HEK293T (cell line): ENCODE data around the gene PBX1.

Source experiments
- CTCF ChIA-PET: fragments of 350-600 bp; formaldehyde crosslinking; extraction: SDS; loops from one replicate; lab custom pipeline; 2021; ENCODE audit warnings: antibody characterized with exemption, inconsistent platforms; lab: Yijun Ruan, JAX
- POLR2A ChIA-PET: fragments of 350-600 bp; formaldehyde crosslinking; extraction: SDS; loops from one replicate; lab custom pipeline; 2020; ENCODE audit warnings: antibody characterized with exemption, inconsistent platforms; lab: Yijun Ruan, JAX
- DNase-seq: peaks from one replicate; pipeline ENCODE4 v3.0.0; 2012; ENCODE audit warnings: mixed read lengths; ENCODE audit errors: extremely low spot score
- ARNT ChIP-seq: fragments of 450-650 bp; IDR thresholded peaks from 2 replicates; pipeline ENCODE4 v1.6.1; 2017; ENCODE audit warnings: mild to moderate bottlenecking
- BHLHE40 ChIP-seq: fragments of 450-650 bp; IDR thresholded peaks from 2 replicates; pipeline ENCODE4 v1.6.1; 2016; ENCODE audit warnings: mild to moderate bottlenecking, moderate library complexity, borderline replicate concordance
- CTBP1 ChIP-seq: fragments of 450-650 bp; IDR thresholded peaks from 2 replicates; pipeline ENCODE4 v1.6.1; 2016; ENCODE audit warnings: borderline replicate concordance
- ELF4 ChIP-seq: fragments of 450-650 bp; IDR thresholded peaks from 2 replicates; pipeline ENCODE4 v1.6.1; 2017; ENCODE audit warnings: antibody characterized with exemption
- FOXA1 ChIP-seq: fragments of 450-650 bp; IDR thresholded peaks from 2 replicates; pipeline ENCODE4 v1.6.1; 2016; ENCODE audit warnings: mild to moderate bottlenecking
- FOXK2 ChIP-seq: fragments of 450-650 bp; IDR thresholded peaks from 2 replicates; pipeline ENCODE4 v1.6.1; 2016; ENCODE audit warnings: mild to moderate bottlenecking
- FOXM1 ChIP-seq: fragments of 450-650 bp; IDR thresholded peaks from 2 replicates; pipeline ENCODE4 v1.6.1; 2017; ENCODE audit warnings: mild to moderate bottlenecking, borderline replicate concordance
- HDGF ChIP-seq: fragments of 450-650 bp; IDR thresholded peaks from 2 replicates; pipeline ENCODE4 v1.6.1; 2017; ENCODE audit warnings: antibody characterized with exemption, borderline replicate concordance
- L3MBTL2 ChIP-seq: fragments of 450-650 bp; conservative IDR thresholded peaks from 2 replicates; pipeline ENCODE4 v1.6.1; 2016; ENCODE audit warnings: mild to moderate bottlenecking
- LEF1 ChIP-seq: fragments of 450-650 bp; IDR thresholded peaks from 2 replicates; pipeline ENCODE4 v1.6.1; 2017; ENCODE audit warnings: mild to moderate bottlenecking, borderline replicate concordance
- NFRKB ChIP-seq: fragments of 450-650 bp; IDR thresholded peaks from 2 replicates; pipeline ENCODE4 v1.6.1; 2016; ENCODE audit warnings: mild to moderate bottlenecking, moderate library complexity
- SP1 ChIP-seq: fragments of 450-650 bp; IDR thresholded peaks from 2 replicates; pipeline ENCODE4 v1.6.1; 2017
- SUZ12 ChIP-seq: fragments of 450-650 bp; IDR thresholded peaks from 2 replicates; pipeline ENCODE4 v1.6.1; 2016; ENCODE audit warnings: mild to moderate bottlenecking
- TARDBP ChIP-seq: fragments of 450-650 bp; IDR thresholded peaks from 2 replicates; pipeline ENCODE4 v1.6.1; 2016
- ZNF384 ChIP-seq: fragments of 450-650 bp; IDR thresholded peaks from 2 replicates; pipeline ENCODE4 v1.6.1; 2016
- TF ChIP-seq, protein P1 (sequence below): fragments of 450-650 bp; IDR thresholded peaks from 2 replicates; pipeline ENCODE4 v1.6.1; 2016

PBX1 gene

DNA sequence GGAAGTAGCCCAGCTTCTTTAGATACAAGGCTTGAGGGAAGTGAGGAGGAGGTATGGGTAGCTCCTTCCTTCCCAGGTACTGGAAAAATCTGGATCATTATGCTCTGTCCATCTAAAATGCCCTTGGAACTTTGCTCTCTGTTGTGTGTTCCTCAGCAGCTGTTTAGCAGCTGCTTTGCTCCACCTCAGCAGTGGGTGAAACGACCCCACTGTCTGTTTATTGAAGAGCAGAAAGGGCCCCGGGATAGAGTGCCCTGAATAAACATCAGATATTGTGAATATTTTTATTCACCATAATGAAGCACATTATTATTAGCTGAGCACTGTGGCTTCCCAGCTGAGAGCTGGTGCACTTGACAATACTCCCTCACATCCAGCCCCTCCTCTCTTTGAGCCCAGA, 237.9 kb downstream of the PBX1 start:
- POLR2A ChIA-PET, result no interaction called here
- no peak for DNase-seq
- CTCF ChIA-PET, result interaction anchor here (0.8 kb wide), 1 partner anchor 118 kb away, joined by 3 read pairs; no protein-coding TSS in a partner anchor
- TF ChIP-seq BHLHE40, result no peak
- no peak for TF ChIP-seq LEF1
- no peak for TF ChIP-seq TARDBP
- TF ChIP-seq, protein P1, sequence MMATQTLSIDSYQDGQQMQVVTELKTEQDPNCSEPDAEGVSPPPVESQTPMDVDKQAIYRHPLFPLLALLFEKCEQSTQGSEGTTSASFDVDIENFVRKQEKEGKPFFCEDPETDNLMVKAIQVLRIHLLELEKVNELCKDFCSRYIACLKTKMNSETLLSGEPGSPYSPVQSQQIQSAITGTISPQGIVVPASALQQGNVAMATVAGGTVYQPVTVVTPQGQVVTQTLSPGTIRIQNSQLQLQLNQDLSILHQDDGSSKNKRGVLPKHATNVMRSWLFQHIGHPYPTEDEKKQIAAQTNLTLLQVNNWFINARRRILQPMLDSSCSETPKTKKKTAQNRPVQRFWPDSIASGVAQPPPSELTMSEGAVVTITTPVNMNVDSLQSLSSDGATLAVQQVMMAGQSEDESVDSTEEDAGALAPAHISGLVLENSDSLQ, result no peak
- TF ChIP-seq L3MBTL2, result no peak
- TF ChIP-seq SUZ12, result no peak
- no peak for TF ChIP-seq FOXA1
- TF ChIP-seq SP1, result no peak
- TF ChIP-seq NFRKB, result no peak
- TF ChIP-seq CTBP1, result no peak
- TF ChIP-seq FOXK2, result no peak
- TF ChIP-seq ELF4, result no peak
- TF ChIP-seq FOXM1, result no peak
- no peak for TF ChIP-seq ARNT
- TF ChIP-seq ZNF384, result no peak
- no peak for TF ChIP-seq HDGF

DNA sequence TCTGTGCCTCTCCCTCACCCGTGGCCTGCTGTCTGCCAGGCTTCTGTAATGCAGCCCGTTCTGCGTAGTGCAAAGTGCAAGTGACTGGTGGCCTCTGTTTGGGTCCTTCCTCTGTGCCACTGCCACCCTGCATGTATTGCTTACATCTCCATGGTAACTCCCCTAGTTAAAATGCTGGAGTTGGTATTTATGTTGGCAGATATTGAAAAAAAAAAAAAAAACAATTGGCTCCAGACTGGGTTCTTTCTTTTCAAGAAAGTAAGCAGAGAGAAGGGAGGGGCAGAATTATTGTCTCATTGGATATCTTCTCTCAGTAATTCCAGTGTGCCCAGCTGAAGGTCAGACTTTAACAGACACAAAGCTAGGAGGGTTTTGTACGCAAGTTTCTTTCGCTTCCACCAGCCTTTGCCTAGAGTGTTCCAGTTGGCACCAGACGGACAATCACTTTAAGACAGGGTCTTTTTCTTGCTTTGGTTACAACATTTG, 242.3 kb downstream of the PBX1 start:
- TF ChIP-seq FOXM1 (no peak), L3MBTL2 (no peak), BHLHE40 (no peak), NFRKB (no peak)
- CTCF ChIA-PET, result no interaction called here
- no peak for DNase-seq
- POLR2A ChIA-PET, result no interaction called here

DNA sequence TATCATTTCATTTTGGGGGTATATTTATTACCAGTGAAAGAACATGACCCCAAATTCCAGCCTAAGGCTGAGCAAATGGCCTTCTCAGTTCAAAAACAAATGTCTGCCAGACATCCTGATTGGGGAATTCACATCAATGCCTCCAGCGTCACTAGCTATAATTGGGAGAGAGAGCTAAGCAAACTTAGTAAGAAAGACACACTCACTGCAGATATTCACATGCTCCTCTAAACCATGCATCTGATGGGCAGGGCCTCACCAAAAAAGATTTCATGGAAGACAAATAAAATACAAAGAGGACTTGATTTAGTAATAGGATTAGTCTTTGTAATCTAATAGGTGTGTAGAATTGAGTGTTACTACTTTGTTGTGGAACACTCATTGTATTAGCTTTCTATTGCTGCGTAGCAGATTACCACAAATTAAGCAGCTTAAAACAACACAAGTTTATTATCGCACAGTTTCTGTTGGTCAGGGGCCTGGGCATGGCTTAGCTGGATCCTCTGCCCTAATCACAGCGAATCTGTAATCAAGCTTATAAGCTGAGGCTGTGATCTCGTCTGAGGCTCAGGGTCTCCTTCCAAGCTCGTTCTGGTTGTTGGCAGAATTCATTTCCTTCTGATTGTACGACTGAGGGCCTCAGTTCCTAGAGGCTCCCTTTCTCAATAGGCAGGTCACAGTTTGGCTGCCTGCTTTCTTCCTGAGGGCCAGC, 243.0 kb downstream of the PBX1 start:
- ChIA-PET CTCF (no interaction called here), POLR2A (no interaction called here)
- TF ChIP-seq NFRKB, result no peak
- no peak for TF ChIP-seq HDGF
- TF ChIP-seq SUZ12, result no peak
- TF ChIP-seq TARDBP, result no peak
- no peak for TF ChIP-seq ZNF384
- TF ChIP-seq, protein P1, result no peak
- no peak for TF ChIP-seq SP1
- DNase-seq, result no peak

DNA sequence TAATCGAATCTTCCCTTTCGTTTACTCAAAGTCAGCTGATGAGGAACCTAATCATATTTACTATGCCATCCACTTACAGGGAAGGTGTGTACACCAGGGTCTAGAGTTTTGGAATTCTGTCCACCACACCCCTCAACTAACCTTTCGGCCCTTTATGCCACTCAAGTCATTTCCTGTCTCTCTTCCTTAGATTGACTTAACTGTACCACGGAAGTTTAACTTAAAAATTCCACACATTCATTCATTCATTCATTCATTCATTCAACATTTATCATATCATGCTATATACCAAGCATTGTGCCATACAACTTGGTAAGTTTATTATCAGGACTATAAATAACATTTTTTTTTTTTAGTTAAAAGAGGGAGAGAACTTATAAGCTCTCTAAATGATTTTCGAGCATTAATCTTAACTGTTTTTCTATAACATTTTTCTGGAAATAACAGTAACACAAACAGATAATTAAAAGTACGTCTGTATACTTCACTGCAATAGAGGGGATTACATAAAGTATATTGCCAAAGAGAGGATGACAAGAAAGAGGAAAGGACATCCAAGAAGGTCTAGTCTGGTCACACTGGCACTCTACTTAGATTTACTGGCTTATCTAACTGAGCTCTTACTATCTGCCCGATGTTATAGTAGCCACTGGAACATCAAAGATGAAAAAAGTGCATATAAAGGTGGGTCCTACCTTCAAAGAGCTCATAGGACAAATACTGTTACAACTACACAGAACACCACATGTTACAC, 243.7 kb downstream of the PBX1 start:
- no peak for DNase-seq
- TF ChIP-seq HDGF, result no peak
- TF ChIP-seq, protein P1, result no peak
- no peak for TF ChIP-seq FOXM1
- CTCF ChIA-PET, result no interaction called here
- POLR2A ChIA-PET, result no interaction called here

DNA sequence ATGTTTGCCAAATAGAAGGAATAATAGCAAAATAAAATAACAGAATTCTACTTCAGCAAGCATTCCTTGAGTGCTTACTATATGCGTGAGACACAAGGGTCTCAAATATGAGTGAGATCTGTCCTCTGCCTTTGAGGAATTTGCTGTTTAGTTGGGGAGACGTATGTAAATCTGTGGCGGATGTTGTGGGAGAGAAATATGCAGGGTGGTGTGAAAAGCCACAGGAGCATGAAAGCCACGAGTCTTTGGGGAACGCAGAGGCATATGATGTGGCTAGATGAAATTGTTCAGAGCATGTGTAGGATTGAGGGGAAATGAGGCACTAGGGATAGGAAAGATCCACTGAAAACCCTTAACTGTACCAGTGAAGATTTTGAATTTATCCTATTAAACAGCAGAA, 244.4 kb downstream of the PBX1 start:
- DNase-seq, result no peak
- TF ChIP-seq FOXA1 (no peak), ARNT (no peak), CTBP1 (no peak)
- TF ChIP-seq, protein P1, result no peak
- ChIA-PET POLR2A (no interaction called here), CTCF (no interaction called here)

DNA sequence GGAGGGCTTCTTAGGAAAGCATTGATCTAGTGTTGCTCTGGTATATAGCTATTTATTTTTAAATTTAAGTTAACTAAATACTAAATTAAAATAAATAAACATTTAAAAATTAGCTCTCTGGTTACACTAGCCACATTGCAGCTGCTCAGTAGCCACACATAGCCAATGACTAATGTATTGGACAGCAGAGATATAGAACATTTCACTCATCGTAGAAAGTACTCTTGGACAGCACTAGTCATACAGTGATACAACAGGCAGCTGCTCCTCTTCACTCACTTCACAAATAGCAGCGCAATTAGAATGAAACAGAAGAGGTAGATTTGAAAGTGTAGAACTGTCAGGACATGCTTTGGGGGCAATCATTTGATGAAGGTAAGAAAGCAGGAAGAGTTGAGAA, 245.4 kb downstream of the PBX1 start:
- no peak for TF ChIP-seq L3MBTL2
- no peak for TF ChIP-seq HDGF
- TF ChIP-seq FOXK2, result no peak
- ChIA-PET CTCF (no interaction called here), POLR2A (no interaction called here)
- no peak for DNase-seq
